HCT116 (cell line): ENCODE data around the gene CNPY1. TPM values are rescaled to one million over a fixed set of nuclear protein-coding genes. Genes with fewer than 3 reads are reported as not detected.
"Not testable (repeated sequence)": the region's sequence is repeated elsewhere in the genome, so short reads cannot be mapped to it uniquely, and the experiment has no call there.

Source experiments
- ATAC-seq: fragments of 200-7000 bp; cut with Tn5 transposase; 2 replicates; pipeline ENCODE4 v1.9.1; 2020; ENCODE audit warnings: mild to moderate bottlenecking, moderate library complexity
- Bru-seq: library from RNA; stranded (reverse); fragments of 400-500 nt; gene quantifications from one replicate; lab custom pipeline; 2021; lab: Mats Ljungman, UMichigan
- BruChase-seq, 2 experiments: library from RNA; stranded (reverse); fragments of 400-500 nt; gene quantifications; one replicate each; lab custom pipeline; 2021; lab: Mats Ljungman, UMichigan
- BruUV-seq: library from RNA; stranded (reverse); fragments of 400-500 nt; replicated peaks from 2 replicates; lab custom pipeline; 2021; lab: Mats Ljungman, UMichigan
- CTCF ChIA-PET: fragments of 300-600 bp; sonication (Branson Sonifier 250); formaldehyde crosslinking; loops from one replicate; lab custom pipeline; 2021; ENCODE audit warnings: antibody characterized with exemption; lab: Charles Lee
- POLR2A ChIA-PET: fragments of 300-600, 350-600 bp; sonication (Branson Sonifier 250); formaldehyde crosslinking; loops from one replicate; lab custom pipeline; 2021; ENCODE audit warnings: antibody characterized with exemption; lab: Charles Lee
- RAD21 ChIA-PET, 2 experiments: fragments of 300-600 bp; sonication (Branson Sonifier 250); formaldehyde crosslinking; loops; one replicate each; lab custom pipeline; 2023; ENCODE audit warnings: low total read pairs in 2 of 2; ENCODE audit not compliant: uncharacterized antibody in 2 of 2, unreplicated experiment in 2 of 2, low non-redundant PET in 1 of 2; lab: Charles Lee
- DNase-seq: peaks from one replicate; pipeline ENCODE4 v3.0.0-alpha.2; 2010; ENCODE audit warnings: low read depth, low spot score
- H2AFZ ChIP-seq: fragments of 200-600 bp; shearing (Covaris generic), sonication (generic); 2 replicates; pipeline ENCODE4 v1.6.1; 2017; ENCODE audit warnings: low read depth, mixed run types, mixed read lengths, antibody characterized with exemption, low read length; ENCODE audit not compliant: poor library complexity, severe bottlenecking
- H3K27ac ChIP-seq: 2 replicates; pipeline ENCODE4 v1.5.1; 2012; ENCODE audit warnings: low read depth, low read length
- H3K27me3 ChIP-seq: fragments of 200-600 bp; sonication (generic); 2 replicates; pipeline ENCODE4 v1.6.1; 2016; ENCODE audit warnings: mixed run types, low read length, mixed read lengths; ENCODE audit not compliant: insufficient read depth
- H3K36me3 ChIP-seq, 2 experiments: fragments of 200-500 bp in 1 of 2; fragments of 200-600 bp in 1 of 2; sonication (Bioruptor generic) in 1 of 2; sonication (generic) in 1 of 2; 2 replicates each; pipeline versions ENCODE4 v1.5.1 to v1.6.1; 2014 to 2016; ENCODE audit warnings: low read length in 2 of 2, inconsistent platforms in 1 of 2, mixed read lengths in 1 of 2, mixed run types in 1 of 2; ENCODE audit not compliant: insufficient read depth in 2 of 2, control insufficient read depth in 1 of 2
- H3K4me1 ChIP-seq, 2 experiments: fragments of 200-600 bp in 1 of 2; sonication (generic) in 1 of 2; 2 replicates each; pipeline versions ENCODE4 v1.5.1 to v1.6.1; 2012 to 2017; ENCODE audit warnings: low read length in 2 of 2, inconsistent platforms in 1 of 2, mild to moderate bottlenecking in 1 of 2, mixed read lengths in 1 of 2, mixed run types in 1 of 2, moderate library complexity in 1 of 2; ENCODE audit not compliant: insufficient read depth in 2 of 2, control insufficient read depth in 1 of 2
- H3K4me2 ChIP-seq: fragments of 200-600 bp; sonication (generic); 2 replicates; pipeline ENCODE4 v1.6.1; 2017; ENCODE audit warnings: mixed run types, low read length, mixed read lengths
- H3K4me3 ChIP-seq, 2 experiments: fragments of 200-600 bp in 1 of 2; sonication (generic) in 1 of 2; replicated peaks in 1 of 2; 2 replicates each; pipeline ENCODE4 v1.5.1; 2011 to 2016; ENCODE audit warnings: low read length in 2 of 2, control low read depth in 1 of 2, low read depth in 1 of 2, mild to moderate bottlenecking in 1 of 2, mixed read lengths in 1 of 2, mixed run types in 1 of 2
- H3K79me2 ChIP-seq: fragments of 200-600 bp; sonication (generic); 2 replicates; pipeline ENCODE4 v1.6.1; 2017; ENCODE audit warnings: mild to moderate bottlenecking, mixed run types, low read length, moderate library complexity, mixed read lengths; ENCODE audit not compliant: insufficient read depth
- H3K9ac ChIP-seq: fragments of 200-600 bp; sonication (generic); 2 replicates; pipeline ENCODE4 v1.6.1; 2016; ENCODE audit warnings: low read length, mixed read lengths
- H3K9me2 ChIP-seq: fragments of 200-600 bp; sonication (generic), shearing (Covaris generic); 2 replicates; pipeline ENCODE4 v1.6.1; 2017; ENCODE audit warnings: mixed run types, mild to moderate bottlenecking, moderate library complexity; ENCODE audit not compliant: insufficient read depth
- H3K9me3 ChIP-seq, 2 experiments: fragments of 200-500 bp in 1 of 2; fragments of 200-600 bp in 1 of 2; sonication (Bioruptor generic) in 1 of 2; sonication (generic) in 1 of 2; 2 replicates each; pipeline ENCODE4 v1.6.1; 2014 to 2017; ENCODE audit warnings: low read length in 2 of 2, mixed read lengths in 2 of 2, inconsistent platforms in 1 of 2, low read depth in 1 of 2, mild to moderate bottlenecking in 1 of 2, mixed run types in 1 of 2, moderate library complexity in 1 of 2; ENCODE audit not compliant: control insufficient read depth in 1 of 2, insufficient read depth in 1 of 2
- H4K20me1 ChIP-seq: fragments of 200-600 bp; sonication (generic), shearing (Covaris generic); 2 replicates; pipeline ENCODE4 v1.6.1; 2017; ENCODE audit warnings: mixed run types, mild to moderate bottlenecking, moderate library complexity; ENCODE audit not compliant: insufficient read depth
- CTCF ChIP-seq, 3 experiments: fragments of 200-600 bp in 1 of 3; sonication (generic) in 1 of 3; IDR thresholded peaks in 2 of 3; conservative IDR thresholded peaks in 1 of 3; 2 replicates each; pipeline ENCODE4 v1.5.1; 2012 to 2017; ENCODE audit warnings: low read depth in 2 of 3, low read length in 2 of 3, antibody characterized with exemption in 1 of 3, borderline replicate concordance in 1 of 3, control low read depth in 1 of 3, mild to moderate bottlenecking in 1 of 3, mixed read lengths in 1 of 3, mixed run types in 1 of 3, moderate library complexity in 1 of 3; ENCODE audit not compliant: insufficient read depth in 1 of 3
- EGR1 ChIP-seq: IDR thresholded peaks from 2 replicates; pipeline ENCODE4 v1.6.1; 2012; ENCODE audit warnings: low read depth
- ELF1 ChIP-seq: IDR thresholded peaks from 2 replicates; pipeline ENCODE4 v1.6.1; 2012; ENCODE audit warnings: low read depth, borderline replicate concordance
- EZH2 ChIP-seq: fragments of 200-600 bp; sonication (generic); IDR thresholded peaks from 2 replicates; pipeline ENCODE4 v1.6.1; 2017; ENCODE audit warnings: antibody characterized with exemption, mixed run types
- EZH2phosphoT487 ChIP-seq: fragments of 200-600 bp; IDR thresholded peaks from 2 replicates; pipeline ENCODE4 v1.6.1; 2018; ENCODE audit warnings: antibody characterized with exemption, borderline replicate concordance
- MAX ChIP-seq: IDR thresholded peaks from 2 replicates; pipeline ENCODE4 v1.6.1; 2012
- RAD21 ChIP-seq: IDR thresholded peaks from 2 replicates; pipeline ENCODE4 v1.6.1; 2012; ENCODE audit warnings: low read depth, mild to moderate bottlenecking
- REST ChIP-seq: IDR thresholded peaks from 2 replicates; pipeline ENCODE4 v1.6.1; 2012; ENCODE audit warnings: low read depth
- SP1 ChIP-seq: IDR thresholded peaks from 2 replicates; pipeline ENCODE4 v1.6.1; 2012; ENCODE audit warnings: low read depth
- YY1 ChIP-seq: IDR thresholded peaks from 2 replicates; pipeline ENCODE4 v1.6.1; 2011; ENCODE audit warnings: low read length, low read depth, moderate library complexity, mild to moderate bottlenecking; ENCODE audit not compliant: insufficient replicate concordance; ENCODE audit errors: extremely low read depth
- ZFX ChIP-seq: fragments of 450-650 bp; IDR thresholded peaks from 2 replicates; pipeline ENCODE4 v1.6.1; 2017
- intact Hi-C: fragments of 100-400 bp; cut with micrococcal nuclease; formaldehyde crosslinking; loops from 2 replicates; pipeline ENCODE4 v1.10.0; 2022
- long read RNA-seq: library from polyadenylated mRNA; unstranded; transcript quantifications from one replicate; pipeline ENCODE4 v2.0.0, GENCODE V29; 2021; ENCODE audit not compliant: unreplicated experiment
- polyA plus RNA-seq: library from polyadenylated mRNA; unstranded; fragments of >200 nt; gene quantifications from 2 replicates; pipeline ENCODE4 v1.2.1, GENCODE V29; 2012; ENCODE audit warnings: missing spikeins
- total RNA-seq: library from RNA; stranded (reverse); gene quantifications from one replicate; pipeline ENCODE4 v1.2.1, GENCODE V29; 2021; ENCODE audit not compliant: unreplicated experiment

Gene CNPY1
- total RNA-seq, result not detected
- not detected in 2 replicates for polyA plus RNA-seq
- Bru-seq, nascent RNA, result percentile 6 among the genes with signal in this experiment
- percentile 15 among the genes with signal in this experiment for BruChase-seq, experiment 1, labeled RNA remaining after a 6-hour chase
- percentile 11 among the genes with signal in this experiment for BruChase-seq, experiment 2, labeled RNA remaining after a 2-hour chase
- long read RNA-seq, result 0 reads

- POLR2A ChIA-PET, H3K27ac ChIP-seq, BruUV-seq, H3K4me3 ChIP-seq, H3K36me3 ChIP-seq, intact Hi-C loops, H3K27me3 ChIP-seq, ATAC-seq, H3K79me2 ChIP-seq, H3K9ac ChIP-seq, DNase-seq, H2AFZ ChIP-seq, H3K9me3 ChIP-seq, H4K20me1 ChIP-seq, H3K9me2 ChIP-seq, H3K4me2 ChIP-seq, H3K4me1 ChIP-seq, RAD21 ChIA-PET: not testable (repeated sequence)
- CTCF ChIA-PET, result interaction anchor here (1.1 kb wide), 1 partner anchor 166 kb away, joined by 3 read pairs; no protein-coding TSS in a partner anchor
Measured at GRCh38 chr7:155546449-155546848, at the start of gene CNPY1. Gene CNPY1 (minus strand): TSS chr7:155546559. CDS start chr7:155545929, 630 bp downstream.

GRCh38 chr7:155594961-155595366 is 48.6 kb upstream of the CNPY1 start:
- no peak overlapping the region for H3K27ac ChIP-seq
- BruUV-seq, result no TSS peak
- peaks cover 0 to 17% of the 10 kb centered on the region in 2 experiments; a peak in 1 of 4 replicates for H3K4me1 ChIP-seq
- no peak for ATAC-seq
- H3K79me2 ChIP-seq, result no peaks in the 10 kb centered on the region
- TF ChIP-seq EZH2phosphoT487, result no peak
- no peak for TF ChIP-seq ELF1
- TF ChIP-seq REST, result no peak
- no peak for TF ChIP-seq YY1
- TF ChIP-seq MAX, result no peak
- TF ChIP-seq EZH2, result no peak
- TF ChIP-seq SP1, result no peak
- TF ChIP-seq EGR1, result no peak
- TF ChIP-seq CTCF (IDR thresholded peaks at IDR 0.05 in 2 of 3, conservative IDR thresholded peaks at IDR 0.05 in 1 of 3; ENCODE audit: borderline replicate concordance in 1 of 3, insufficient read depth in 1 of 3, low read depth in 2 of 3, low read length in 2 of 3), result no peak
- no peak for TF ChIP-seq ZFX
- TF ChIP-seq RAD21, result no peak
- TF ChIP-seq, all 23 proteins: peak for 0
- DNase-seq, result no peak
- no peak overlapping the region for H3K4me3 ChIP-seq
- H3K4me2 ChIP-seq, result no peak overlapping the region
- H3K27me3 ChIP-seq, result 0 out of 2 replicates have a peak, but pooled peaks cover 9% of the 10 kb centered on the region
- H3K9ac ChIP-seq, result no peak overlapping the region
- H3K9me3 ChIP-seq, result no peaks in the 10 kb centered on the region
- intact Hi-C loops, result no loop called here
- POLR2A ChIA-PET, result no interaction called here
- no peaks in the 10 kb centered on the region for H4K20me1 ChIP-seq
- H3K36me3 ChIP-seq, result no peaks in the 10 kb centered on the region
- RAD21 ChIA-PET, result no interaction called here
- no peaks in the 10 kb centered on the region for H3K9me2 ChIP-seq
- CTCF ChIA-PET, result no interaction called here
- H2AFZ ChIP-seq, result no peak overlapping the region
